ENCODE data around the gene ZNF587.
"Not testable (repeated sequence)": the region's sequence is repeated elsewhere in the genome, so short reads cannot be mapped to it uniquely, and the experiment has no call there.

The ZNF587 gene

GRCh38 chr19:57849666-57850473, at the start of gene ZNF587:
ZNF587 (plus strand) TSS chr19:57849859; CDS start chr19:57850039, 180 bp downstream.
- FAIRE-seq, result peak; percentile 84

- FAIRE-seq, result no peak
Observed at GRCh38 chr19:57800696-57801095, 49.0 kb upstream of the ZNF587 start.

GRCh38 chr19:57802269-57802668, 47.4 kb upstream of the ZNF587 start:
- FAIRE-seq, result no peak

- FAIRE-seq, result no peak
Observed at GRCh38 chr19:57803265-57803593, 46.4 kb upstream of the ZNF587 start.

- FAIRE-seq, result no peak
Observed at GRCh38 chr19:57803594-57804325, 45.9 kb upstream of the ZNF587 start.

GRCh38 chr19:57807541-57807940, 42.1 kb upstream of the ZNF587 start:
- no peak for FAIRE-seq

- FAIRE-seq, result not testable (repeated sequence)
Observed at GRCh38 chr19:57810410-57811295, 39.0 kb upstream of the ZNF587 start.

GRCh38 chr19:57812226-57812625, 37.4 kb upstream of the ZNF587 start:
- FAIRE-seq, result no peak

- not testable (repeated sequence) for FAIRE-seq
Observed at GRCh38 chr19:57812975-57813820, 36.5 kb upstream of the ZNF587 start.

GRCh38 chr19:57813919-57814504, 35.6 kb upstream of the ZNF587 start:
- no peak for FAIRE-seq

GRCh38 chr19:57814505-57815246, 35.0 kb upstream of the ZNF587 start, which contains the start of gene ZNF552:
ZNF552 (minus strand) TSS chr19:57814913; CDS start chr19:57814743, 170 bp downstream.
- peak; percentile 86 for FAIRE-seq

GRCh38 chr19:57815247-57816075, 34.2 kb upstream of the ZNF587 start:
- no peak for FAIRE-seq

GRCh38 chr19:57816652-57817051, 33.0 kb upstream of the ZNF587 start:
- FAIRE-seq, result no peak

GRCh38 chr19:57817976-57818375, 31.7 kb upstream of the ZNF587 start:
- FAIRE-seq, result no peak

- no peak for FAIRE-seq
Observed at GRCh38 chr19:57818378-57818777, 31.3 kb upstream of the ZNF587 start.

- peak; percentile 63 for FAIRE-seq
Observed at GRCh38 chr19:57819475-57820148, 30.0 kb upstream of the ZNF587 start.

- FAIRE-seq, result no peak
Observed at GRCh38 chr19:57820599-57820998, 29.1 kb upstream of the ZNF587 start.

GRCh38 chr19:57821095-57821494, 28.6 kb upstream of the ZNF587 start:
- FAIRE-seq, result not testable (repeated sequence)

- FAIRE-seq, result not testable (repeated sequence)
Observed at GRCh38 chr19:57821501-57821900, 28.2 kb upstream of the ZNF587 start.

All from G401.6 (cell line).